ENCODE measurements around the gene CCDC24. TPM values are rescaled to one million over a fixed set of nuclear protein-coding genes. Genes with fewer than 3 reads are reported as not detected.

Gene CCDC24
- total RNA-seq, 4 donors from 2014 or later, result 5.0 to 6.2 (median 5.5) TPM

DNA sequence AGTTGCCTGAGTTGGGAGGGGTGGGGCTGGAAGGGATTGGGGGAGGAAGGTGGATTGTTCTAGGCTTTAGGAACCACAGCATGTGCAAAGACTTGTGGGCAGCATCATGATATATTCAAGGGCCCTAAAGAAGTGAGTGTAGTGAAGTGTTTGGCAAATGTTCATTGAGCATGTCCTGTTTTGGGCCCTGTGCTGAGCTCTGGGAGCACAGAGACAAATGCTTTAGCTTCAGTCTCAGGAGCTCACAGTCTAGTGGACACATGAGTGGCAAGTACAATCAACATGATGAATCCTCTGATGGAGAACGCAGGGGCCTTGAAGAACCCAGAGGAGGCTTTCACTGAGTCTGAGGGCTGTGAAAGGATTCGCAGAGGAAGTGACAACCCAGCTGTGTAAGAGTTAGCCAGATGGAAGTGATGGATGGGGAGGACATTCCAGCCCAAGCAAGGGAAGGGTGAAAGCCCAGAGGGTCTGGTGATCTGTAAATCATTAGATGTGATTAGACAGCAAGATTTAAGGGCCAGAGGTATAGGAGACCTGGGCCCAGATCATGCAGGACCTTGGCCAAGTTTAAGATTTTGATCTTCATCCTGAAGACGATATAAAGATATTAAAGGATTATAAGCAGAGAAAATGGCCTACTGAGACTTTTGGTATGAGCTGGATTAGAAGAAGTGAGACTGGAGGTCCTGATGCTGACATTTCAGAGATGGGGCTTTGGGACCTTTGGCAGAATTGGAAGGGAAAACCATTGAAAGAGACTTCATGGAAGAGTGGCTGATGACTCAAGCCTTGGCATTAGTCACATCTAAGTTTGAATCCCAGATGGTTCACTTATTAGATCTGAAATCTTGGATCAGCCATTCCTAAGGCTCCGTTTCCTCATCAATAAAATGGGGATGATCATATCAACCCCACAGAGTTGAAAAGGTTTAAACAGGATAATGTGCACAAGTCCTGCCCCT, 40.1 kb upstream of the CCDC24 start:
- ATAC-seq, result no peak
- WGBS, 2 donors (ENCODE audit: low coverage in 1 of 2), result 66 to 83% methylated on average over 3 of the region's 4 CpGs

GRCh38 chr1:43952731-43953346, 38.6 kb upstream of the CCDC24 start:
- Histone ChIP-seq H3K4me1 (peaks cover 4 to 37% (median 7%) of the 10 kb centered on the region in 3 donors), H3K9me3 (no peaks in the 10 kb centered on the region), H3K27me3 (no peaks in the 10 kb centered on the region), H3K4me3 (no peak overlapping the region), H3K27ac (no peak overlapping the region), H3K36me3 (peaks cover 0 to 43% of the 10 kb centered on the region in 2 donors)
- ATAC-seq, result no peak
- WGBS, 2 donors (ENCODE audit: low coverage in 1 of 2), result 49 to 82% methylated on average over 2 to 5 of the region's 8 CpGs
- TF ChIP-seq EP300 (IDR thresholded peaks at IDR 0.05) (no peak), CTCF (IDR thresholded peaks at IDR 0.05) (no peak), POLR2AphosphoS5 (IDR thresholded peaks at IDR 0.05) (no peak), POLR2A (IDR thresholded peaks at IDR 0.05) (no peak)

More for the DNA sequence above, 40.1 kb upstream of the CCDC24 start:
- H3K9me3 ChIP-seq, result no peaks in the 10 kb centered on the region
- H3K27ac ChIP-seq, result no peak overlapping the region
- peaks cover 0 to 28% of the 10 kb centered on the region in 2 donors for H3K36me3 ChIP-seq
- H3K27me3 ChIP-seq, result no peaks in the 10 kb centered on the region
- peaks cover 4 to 45% (median 14%) of the 10 kb centered on the region in 3 donors for H3K4me1 ChIP-seq
- H3K4me3 ChIP-seq, result no peak overlapping the region
- TF ChIP-seq EP300 (IDR thresholded peaks at IDR 0.05), result no peak
- no peak for TF ChIP-seq POLR2A (IDR thresholded peaks at IDR 0.05)
- TF ChIP-seq CTCF (IDR thresholded peaks at IDR 0.05), result no peak
- TF ChIP-seq POLR2AphosphoS5 (IDR thresholded peaks at IDR 0.05), result no peak

DNA sequence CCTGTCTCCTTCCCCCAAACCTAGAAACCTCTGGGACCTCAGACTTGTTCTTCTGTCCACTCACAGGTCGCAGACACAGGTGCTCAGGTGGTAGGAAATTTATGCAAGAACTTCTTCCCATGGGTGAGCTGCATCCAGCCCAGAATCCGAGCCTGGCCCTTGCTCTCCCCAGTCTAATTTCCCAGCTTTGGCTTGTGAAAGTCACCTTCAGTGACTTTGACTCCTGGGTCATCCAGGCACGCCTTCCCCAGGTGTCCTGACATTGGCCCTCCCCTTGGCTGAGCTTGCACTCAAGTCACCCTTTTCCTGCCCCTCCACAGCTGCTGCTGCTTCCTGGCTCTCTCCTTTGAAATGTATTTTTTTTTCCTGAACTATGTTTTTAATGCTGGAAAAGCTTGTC, 38.0 kb upstream of the CCDC24 start:
- H3K36me3 ChIP-seq, result peaks cover 0 to 49% of the 10 kb centered on the region in 2 donors
- ATAC-seq, result no peak
- H3K9me3 ChIP-seq, result no peaks in the 10 kb centered on the region
- no peak overlapping the region for H3K27ac ChIP-seq
- 75 to 100% methylated on average over 1 to 2 of the region's 3 CpGs for WGBS, 2 donors (ENCODE audit: low coverage in 1 of 2)
- peaks cover 0 to 32% (median 2%) of the 10 kb centered on the region in 3 donors for H3K4me1 ChIP-seq
- TF ChIP-seq POLR2AphosphoS5 (IDR thresholded peaks at IDR 0.05) (no peak), EP300 (IDR thresholded peaks at IDR 0.05) (no peak), CTCF (IDR thresholded peaks at IDR 0.05) (no peak), POLR2A (IDR thresholded peaks at IDR 0.05) (no peak)
- H3K27me3 ChIP-seq, result no peaks in the 10 kb centered on the region
- no peak overlapping the region for H3K4me3 ChIP-seq

DNA sequence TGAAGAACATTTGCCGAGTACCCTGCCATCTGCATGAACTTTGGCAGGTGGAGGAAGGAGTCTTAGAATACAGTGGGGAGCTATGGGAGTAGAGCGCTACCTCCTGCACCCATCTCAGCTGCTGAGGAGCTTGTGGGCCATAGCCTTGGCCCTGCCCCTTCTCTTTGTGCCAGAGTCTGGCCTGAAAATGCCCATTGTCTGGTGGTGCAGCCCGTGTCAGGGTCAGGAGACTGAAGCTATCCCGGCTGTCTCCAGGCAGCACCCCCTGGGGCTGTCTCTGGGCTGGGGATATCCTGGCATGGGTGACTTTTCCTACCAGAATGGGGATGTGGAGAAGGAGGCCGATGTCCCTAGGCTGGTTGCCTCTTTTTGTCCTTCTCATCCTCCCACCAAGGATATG, 37.4 kb upstream of the CCDC24 start:
- Histone ChIP-seq H3K27ac (no peak overlapping the region), H3K4me1 (peaks cover 0 to 25% (median 0%) of the 10 kb centered on the region in 3 donors), H3K27me3 (no peaks in the 10 kb centered on the region), H3K4me3 (no peak overlapping the region), H3K36me3 (peaks cover 0 to 55% of the 10 kb centered on the region in 2 donors), H3K9me3 (no peaks in the 10 kb centered on the region)
- no peak for ATAC-seq
- 69 to 89% methylated on average over 2 to 5 of the region's 5 CpGs for WGBS, 2 donors (ENCODE audit: low coverage in 1 of 2)
- TF ChIP-seq POLR2A (IDR thresholded peaks at IDR 0.05), result no peak
- no peak for TF ChIP-seq EP300 (IDR thresholded peaks at IDR 0.05)
- TF ChIP-seq POLR2AphosphoS5 (IDR thresholded peaks at IDR 0.05), result no peak
- TF ChIP-seq CTCF (IDR thresholded peaks at IDR 0.05), result no peak
